NCI-H69 (cell line): ENCODE measurements around the gene DSC1.

Experiments
- DNase-seq: peaks from one replicate; lab custom pipeline; 2025; lab: John Stamatoyannopoulos, UW

The DSC1 gene

DNA sequence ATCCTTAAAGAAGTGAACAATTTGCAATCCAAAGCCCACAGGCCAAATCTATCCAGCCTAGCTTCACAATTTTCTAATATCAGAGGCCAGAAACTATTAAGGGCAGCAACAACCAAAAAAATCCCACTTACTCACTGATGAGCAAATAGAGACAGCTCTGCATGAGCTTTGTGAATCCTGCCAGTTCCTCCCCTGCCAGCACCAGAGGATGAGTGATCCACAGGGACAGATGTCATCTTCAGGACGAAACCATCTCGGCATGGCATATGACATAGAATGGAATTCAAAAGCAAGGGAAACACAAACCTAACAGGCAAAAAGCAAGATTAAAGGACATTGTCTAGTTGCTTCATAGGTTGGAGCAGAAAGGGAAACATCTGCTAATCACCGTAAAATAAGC, 58.2 kb downstream of the DSC1 start:
- DNase-seq = no peak

DNA sequence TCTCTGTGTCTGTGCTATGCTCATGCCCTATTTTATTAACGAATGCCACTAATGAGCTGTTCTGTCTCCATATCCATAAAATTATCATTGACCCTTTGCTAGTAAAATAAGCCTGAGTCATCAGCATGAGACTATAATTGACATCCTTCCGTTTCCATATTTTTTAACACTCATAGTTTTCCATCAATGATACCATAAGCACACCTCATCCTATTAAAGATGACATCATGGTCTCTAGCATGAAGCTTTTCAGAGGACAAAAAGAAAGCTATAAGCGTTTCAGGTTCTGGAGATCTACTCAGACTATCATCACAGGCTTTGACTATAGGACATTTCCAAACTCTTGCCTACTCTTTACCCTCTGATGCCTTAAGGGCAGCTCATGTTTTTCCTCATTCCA, 59.2 kb downstream of the DSC1 start:
- no peak for DNase-seq

DNA sequence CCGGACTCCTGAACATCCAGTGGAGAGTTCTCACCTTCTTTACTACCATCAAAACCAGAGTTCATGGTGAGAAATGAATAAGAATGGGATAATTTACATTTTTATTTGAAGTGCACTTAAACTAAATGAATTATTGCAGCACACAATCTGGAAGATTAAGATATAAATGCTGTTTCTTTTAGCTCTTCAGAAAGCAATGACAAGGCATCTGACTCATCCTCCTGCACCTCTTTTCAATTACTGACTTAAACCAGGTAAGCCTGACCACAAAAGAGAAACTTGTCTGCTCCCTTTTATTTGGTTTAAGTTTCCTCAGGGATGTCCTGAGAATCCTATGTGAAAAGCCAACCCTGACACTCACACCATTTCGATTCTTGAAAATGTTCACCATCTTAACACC, 59.7 kb downstream of the DSC1 start:
- no peak for DNase-seq

DNA sequence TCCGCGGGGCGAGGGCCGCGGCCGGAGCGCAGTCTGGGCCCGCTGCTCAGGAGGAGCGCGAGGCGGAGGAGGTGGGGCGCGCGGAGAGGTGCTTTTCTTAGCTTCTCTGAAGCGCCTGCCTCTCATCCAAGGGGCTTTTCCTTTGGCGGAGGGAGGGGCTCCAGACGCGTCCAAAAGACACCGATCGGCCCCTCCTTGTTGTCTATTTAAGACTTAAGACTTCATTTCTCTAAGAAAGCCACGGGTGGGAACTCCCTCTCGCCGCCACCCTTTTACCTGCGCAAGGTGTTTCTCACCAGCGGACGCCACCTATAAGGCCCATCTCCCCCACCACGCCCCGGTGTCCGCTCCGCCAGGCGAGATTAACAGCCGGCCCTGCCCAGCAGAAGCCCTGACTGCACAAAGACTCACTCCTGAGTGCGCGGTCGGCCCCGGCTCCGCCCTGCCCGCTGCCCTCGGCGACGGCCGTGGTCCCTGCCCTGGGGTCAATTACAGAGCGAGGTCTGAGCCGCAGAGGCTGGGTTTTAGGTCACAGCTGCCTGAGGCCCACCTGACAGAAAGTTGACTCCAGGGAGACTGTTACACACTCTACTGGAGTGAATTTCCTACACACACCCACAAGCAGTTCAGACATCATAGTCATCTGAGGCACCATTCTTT, 60.5 kb downstream of the DSC1 start, which contains the start of gene DSC2:
DSC2 (minus strand) TSS at position 397 of the 660 bp plus-strand sequence. CDS start 450 bp downstream, outside the sequence.
- DNase-seq = peak; percentile 40

DNA sequence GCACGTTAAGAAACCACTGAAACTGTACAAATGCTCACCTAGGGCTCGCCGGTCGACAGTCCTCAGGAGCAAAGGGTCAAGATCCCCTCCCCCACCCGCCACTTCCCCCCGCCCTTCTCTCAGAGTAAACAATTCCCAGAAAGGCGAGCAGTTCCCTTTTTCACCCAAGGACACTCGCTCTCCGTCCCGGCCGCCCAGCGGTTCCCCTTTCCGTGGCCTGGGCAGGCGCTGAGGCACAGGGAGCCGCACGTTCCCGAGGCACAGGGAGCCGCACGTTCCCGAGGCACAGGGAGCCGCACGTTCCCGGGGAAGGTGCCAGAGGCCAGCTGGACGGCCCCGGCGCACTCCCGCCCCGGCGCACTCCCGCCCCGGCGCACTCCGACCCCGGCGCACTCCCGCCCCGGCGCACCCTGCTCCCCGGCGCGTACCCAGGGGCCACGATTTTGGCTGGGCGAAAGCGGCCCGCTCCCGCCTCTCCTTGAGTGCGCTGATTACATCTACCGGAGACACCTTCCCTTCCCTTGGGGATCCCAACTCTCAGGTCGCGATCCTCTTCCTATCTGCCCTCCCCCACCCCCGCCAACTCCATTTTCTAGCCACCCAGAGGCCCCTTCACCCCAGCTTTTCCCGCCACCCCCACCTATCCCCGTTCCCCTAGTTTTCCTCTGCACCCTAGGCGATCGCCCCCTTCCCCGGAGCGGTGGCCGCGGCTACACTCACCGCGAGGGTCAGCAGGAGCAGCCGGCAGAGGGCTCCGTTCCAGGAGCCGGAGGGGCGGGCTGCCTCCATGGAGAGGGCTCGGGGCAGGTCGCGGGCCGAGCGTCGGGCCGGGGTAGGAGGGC, 61.3 kb downstream of the DSC1 start:
- peak; percentile 43 for DNase-seq

DNA sequence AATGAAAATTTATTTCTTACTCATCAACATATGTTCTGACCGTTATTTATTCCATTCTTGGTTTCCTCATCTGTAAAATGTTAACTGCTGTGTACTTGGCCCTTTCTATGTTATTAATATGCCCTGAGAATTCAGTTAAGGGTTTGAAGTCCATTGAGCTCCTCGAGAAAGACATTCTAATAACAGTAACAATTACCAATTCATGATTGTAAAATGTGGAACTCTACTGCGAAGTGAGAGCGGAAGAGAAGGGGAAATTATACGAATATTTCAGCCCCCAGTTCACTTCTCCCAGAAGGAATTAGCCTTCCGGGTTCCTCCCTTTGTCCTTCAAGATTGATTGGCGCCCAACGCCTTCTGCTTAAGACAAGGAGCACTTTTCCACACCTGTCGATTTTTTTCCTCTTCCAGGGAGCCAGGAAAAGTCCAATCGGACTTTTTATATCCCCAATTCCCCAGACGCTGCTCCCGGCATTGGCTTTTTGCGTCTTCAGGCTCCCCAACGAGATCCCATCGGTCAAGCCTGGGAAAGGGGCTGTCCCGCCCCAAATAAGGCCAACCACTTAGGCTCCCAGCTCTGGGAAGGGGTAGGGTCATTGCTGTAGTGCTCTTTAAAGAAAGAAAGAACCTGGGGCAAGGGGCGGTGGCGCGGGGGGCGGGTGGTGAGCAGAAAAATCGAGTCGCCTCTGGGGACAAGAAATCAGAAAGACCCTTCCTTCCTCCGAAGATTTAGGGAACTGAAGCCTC, 62.0 kb downstream of the DSC1 start:
- DNase-seq = no peak

DNA sequence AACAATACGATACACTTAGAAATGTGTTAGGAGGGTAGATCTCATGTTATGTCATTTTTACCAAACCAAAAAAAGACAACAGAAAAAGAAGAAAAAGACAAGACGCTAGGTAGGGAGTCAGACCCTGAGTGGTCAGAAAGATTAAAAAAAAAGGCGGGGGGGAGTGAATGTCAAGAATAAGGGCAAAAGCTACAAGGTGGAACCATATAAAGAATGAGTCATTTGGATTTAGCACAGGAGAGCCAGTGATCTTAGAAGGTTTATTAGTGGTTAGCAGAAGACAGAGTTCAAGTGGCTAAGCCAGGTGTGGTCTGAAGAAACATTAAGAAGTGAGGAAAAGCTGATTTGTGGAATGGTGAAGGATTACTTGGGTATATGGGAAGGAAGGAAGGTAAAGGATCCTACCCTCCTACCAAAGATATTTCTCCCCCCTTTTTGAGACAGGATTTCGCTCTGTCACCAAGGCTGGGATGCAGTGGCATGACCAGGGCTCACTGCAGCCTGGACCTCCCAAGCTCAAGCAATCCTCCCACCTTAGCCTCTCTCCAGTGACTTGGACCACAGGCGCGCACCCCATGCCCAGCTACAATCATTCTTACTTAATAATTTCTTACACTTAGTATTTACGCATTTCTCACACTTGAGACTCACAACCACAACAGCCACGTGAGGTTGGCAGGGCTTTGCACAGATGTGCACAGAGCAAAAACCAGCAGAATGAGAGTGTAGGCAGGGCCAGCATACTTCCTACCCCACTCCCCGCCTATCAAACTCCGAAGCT, 63.0 kb downstream of the DSC1 start:
- DNase-seq = no peak

DNA sequence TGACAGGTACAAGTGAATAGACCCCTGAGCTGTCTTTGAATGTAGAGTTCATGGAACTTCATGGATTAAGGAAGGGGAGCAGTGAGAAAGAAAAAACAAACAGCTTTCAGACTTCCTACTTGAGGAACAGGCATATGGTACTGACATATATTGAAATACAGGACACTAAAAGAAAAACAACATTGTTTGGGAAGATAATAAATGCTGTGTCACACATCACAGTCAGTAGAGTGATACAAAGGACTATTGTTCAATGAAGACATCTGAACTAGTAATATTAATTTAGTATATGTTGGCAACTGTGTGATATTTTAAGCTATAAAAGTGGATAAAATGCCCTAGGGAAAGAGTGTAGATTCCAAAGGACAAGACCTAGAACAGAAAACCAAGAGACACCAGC, 63.8 kb downstream of the DSC1 start:
- DNase-seq = no peak

DNA sequence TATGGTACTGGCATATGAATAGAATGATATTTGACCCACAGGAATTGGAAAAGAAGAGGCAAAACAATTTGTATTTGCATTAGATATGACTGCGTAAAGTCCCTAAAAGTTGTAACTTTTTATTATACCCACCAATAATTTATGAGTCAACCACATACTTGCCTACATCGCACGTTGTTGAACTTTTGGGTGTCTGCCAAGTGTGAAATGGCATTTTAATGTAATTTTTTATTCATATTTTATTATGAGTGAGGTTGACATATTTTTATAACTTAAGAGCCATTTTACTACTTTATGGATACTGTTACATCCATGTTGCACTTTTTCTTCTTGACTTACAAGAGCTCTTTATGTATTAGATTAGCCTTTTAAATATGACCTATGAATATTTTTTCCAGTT, 65.0 kb downstream of the DSC1 start:
- no peak for DNase-seq

DNA sequence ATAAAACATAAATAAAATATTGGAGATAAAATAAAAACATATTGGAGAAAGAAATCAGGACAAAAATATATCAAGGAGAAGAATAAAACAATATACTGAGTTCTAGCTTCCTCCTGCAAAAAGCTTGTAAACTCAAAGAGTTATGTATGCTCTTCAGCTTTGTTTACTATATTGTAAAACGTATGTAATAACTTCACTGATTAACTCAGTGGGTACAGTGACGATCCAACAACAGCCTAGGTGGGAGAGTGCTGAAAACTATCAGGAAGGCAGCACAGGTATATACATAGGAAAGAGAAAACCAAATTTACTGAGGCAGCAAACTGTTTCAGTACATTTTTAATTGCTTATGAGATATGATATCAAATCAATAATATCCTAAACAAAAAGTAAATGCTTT, 68.8 kb downstream of the DSC1 start:
- no peak for DNase-seq

DNA sequence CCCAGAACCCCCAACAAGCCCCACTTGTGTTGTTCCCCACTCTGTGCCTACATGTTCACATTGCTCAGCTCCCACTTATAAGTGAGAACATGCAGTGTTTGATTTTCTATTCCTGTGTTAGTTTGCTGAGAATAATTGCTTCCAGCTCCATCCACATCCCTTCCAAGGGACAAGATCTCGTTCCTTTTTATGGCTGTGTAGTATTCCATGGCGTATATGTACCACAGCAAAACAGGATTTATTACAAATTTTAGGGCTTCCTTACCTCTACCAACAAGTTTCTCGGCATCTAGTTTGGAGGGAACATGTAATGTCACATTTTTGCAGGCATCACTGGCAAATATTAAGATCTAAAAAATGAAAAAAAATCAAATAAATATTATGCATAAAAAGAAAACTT, 69.4 kb downstream of the DSC1 start:
- no peak for DNase-seq

DNA sequence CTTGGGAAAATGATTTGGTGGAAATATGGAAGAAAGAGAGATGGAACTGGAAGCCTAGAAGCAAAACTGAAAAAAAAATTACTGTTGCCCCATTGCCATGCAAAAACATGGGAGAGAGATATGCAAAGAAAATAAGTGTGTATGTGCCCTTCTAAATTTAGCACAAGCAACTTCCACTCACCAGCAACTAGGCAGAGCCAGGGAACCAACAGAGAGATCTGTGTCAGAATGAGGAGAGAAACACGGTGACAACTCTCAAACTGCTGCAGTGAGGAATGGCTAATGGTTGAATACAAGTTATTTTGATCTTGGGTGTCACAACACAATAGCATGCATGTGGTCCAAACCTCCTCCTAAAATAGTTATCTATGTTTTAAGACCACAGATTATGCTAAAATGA, 71.3 kb downstream of the DSC1 start:
- DNase-seq = no peak

DNA sequence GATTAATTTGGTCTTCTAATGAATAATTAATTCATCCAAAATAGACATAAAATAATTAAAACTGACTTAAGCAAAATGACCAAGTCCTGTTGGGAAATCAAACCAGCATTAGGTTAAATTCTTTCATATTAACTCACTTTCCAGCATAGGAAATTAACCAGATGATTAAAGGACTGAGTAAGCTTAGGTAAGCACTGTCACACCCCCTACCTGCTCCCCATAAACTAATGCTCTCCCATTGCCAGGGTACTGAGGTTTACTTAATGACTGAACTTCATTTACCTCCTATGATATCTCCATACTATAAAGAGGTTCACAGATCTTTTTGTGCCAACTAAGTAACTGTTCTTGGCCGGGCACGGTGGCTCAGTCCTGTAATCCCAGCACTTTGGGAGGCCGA, 74.1 kb downstream of the DSC1 start:
- no peak for DNase-seq

DNA sequence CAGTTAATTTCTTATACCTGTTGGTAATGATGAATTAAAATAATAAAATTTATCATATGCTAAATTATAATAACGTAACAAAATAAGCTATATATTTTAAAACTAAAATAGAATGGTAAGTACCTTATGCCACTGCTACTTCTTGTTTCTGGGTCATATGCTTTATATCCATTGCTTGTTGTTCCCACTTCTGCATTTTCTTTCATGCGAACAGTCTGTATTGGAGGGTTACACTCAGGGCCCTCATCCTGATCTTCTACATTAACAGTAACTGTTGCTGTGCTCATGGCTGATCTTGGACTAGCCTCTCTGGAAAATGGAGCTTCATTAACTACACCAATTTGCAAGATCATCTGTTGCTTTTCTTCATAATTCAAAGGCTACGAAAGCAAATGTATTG, 82.7 kb downstream of the DSC1 start:
- DNase-seq = no peak
